Activated CD4-positive, alpha-beta T cell treated with anti-CD3 and anti-CD28 coated beads for 1 hour (primary cell): Measurements from ENCODE around the gene SNUPN.
A peak's percentile ranks its signal among the peaks of the same experiment; 100 is the strongest.
"Not testable (repeated sequence)": the region's sequence is repeated elsewhere in the genome, so short reads cannot be mapped to it uniquely, and the experiment has no call there.

Experiments
- DNase-seq: peaks from one replicate; pipeline ENCODE4 v3.0.0-alpha.2; 2020

Gene SNUPN

GRCh38 chr15:75631935-75632334 lies 6.4 kb upstream of the SNUPN start:
- DNase-seq, result no peak

- DNase-seq, result no peak
Observed at GRCh38 chr15:75622505-75622904, 3.0 kb downstream of the SNUPN start.

- no peak for DNase-seq
Observed at GRCh38 chr15:75620841-75621391, 4.6 kb downstream of the SNUPN start.

- no peak for DNase-seq
Observed at GRCh38 chr15:75620058-75620820, 5.3 kb downstream of the SNUPN start.

GRCh38 chr15:75616766-75617165 lies 8.8 kb downstream of the SNUPN start:
- DNase-seq, result no peak

- DNase-seq, result no peak
Observed at GRCh38 chr15:75606711-75607699, 18.5 kb downstream of the SNUPN start.

GRCh38 chr15:75606026-75606425 lies 19.5 kb downstream of the SNUPN start:
- DNase-seq, result no peak

GRCh38 chr15:75599401-75599800 lies 26.1 kb downstream of the SNUPN start:
- no peak for DNase-seq

GRCh38 chr15:75598361-75598760 lies 27.2 kb downstream of the SNUPN start:
- DNase-seq, result no peak

GRCh38 chr15:75597667-75598341 lies 27.7 kb downstream of the SNUPN start:
- DNase-seq, result no peak

- no peak for DNase-seq
Observed at GRCh38 chr15:75596703-75597345, 28.7 kb downstream of the SNUPN start.

GRCh38 chr15:75594276-75594675 lies 31.2 kb downstream of the SNUPN start:
- DNase-seq, result no peak

- DNase-seq, result no peak
Observed at GRCh38 chr15:75591655-75592364, 33.7 kb downstream of the SNUPN start.

- DNase-seq, result no peak
Observed at GRCh38 chr15:75590239-75590638, 35.3 kb downstream of the SNUPN start.

- DNase-seq, result no peak
Observed at GRCh38 chr15:75589071-75589470, 36.5 kb downstream of the SNUPN start.

- DNase-seq, result not testable (repeated sequence)
Observed at GRCh38 chr15:75586422-75586821, 39.1 kb downstream of the SNUPN start.

- no peak for DNase-seq
Observed at GRCh38 chr15:75584121-75584520, 41.4 kb downstream of the SNUPN start.

GRCh38 chr15:75583701-75584100 lies 41.8 kb downstream of the SNUPN start:
- no peak for DNase-seq

GRCh38 chr15:75582943-75583342 lies 42.6 kb downstream of the SNUPN start:
- DNase-seq, result not testable (repeated sequence)

- DNase-seq, result peak; percentile 51
Observed at GRCh38 chr15:75578948-75579920, 46.3 kb downstream of the SNUPN start, which contains the start of gene PTPN9. PTPN9 (minus strand) TSS chr15:75579315; CDS start chr15:75578776, 539 bp downstream.
